K562 treated with DMSO at 1 percent for 4 hours (cell line): ENCODE results near the gene CTSS. TPM values are rescaled to one million over a fixed set of nuclear protein-coding genes. Genes with fewer than 3 reads are reported as not detected.

Experiments
- total RNA-seq: library from RNA; unstranded; fragments of 300-600 nt; gene quantifications from 2 replicates; pipeline ENCODE4 v1.2.3, GENCODE V29; 2022; ENCODE audit not compliant: insufficient read depth

The CTSS gene
- total RNA-seq: 16.7 and 27.0 TPM in 2 replicates

DNA sequence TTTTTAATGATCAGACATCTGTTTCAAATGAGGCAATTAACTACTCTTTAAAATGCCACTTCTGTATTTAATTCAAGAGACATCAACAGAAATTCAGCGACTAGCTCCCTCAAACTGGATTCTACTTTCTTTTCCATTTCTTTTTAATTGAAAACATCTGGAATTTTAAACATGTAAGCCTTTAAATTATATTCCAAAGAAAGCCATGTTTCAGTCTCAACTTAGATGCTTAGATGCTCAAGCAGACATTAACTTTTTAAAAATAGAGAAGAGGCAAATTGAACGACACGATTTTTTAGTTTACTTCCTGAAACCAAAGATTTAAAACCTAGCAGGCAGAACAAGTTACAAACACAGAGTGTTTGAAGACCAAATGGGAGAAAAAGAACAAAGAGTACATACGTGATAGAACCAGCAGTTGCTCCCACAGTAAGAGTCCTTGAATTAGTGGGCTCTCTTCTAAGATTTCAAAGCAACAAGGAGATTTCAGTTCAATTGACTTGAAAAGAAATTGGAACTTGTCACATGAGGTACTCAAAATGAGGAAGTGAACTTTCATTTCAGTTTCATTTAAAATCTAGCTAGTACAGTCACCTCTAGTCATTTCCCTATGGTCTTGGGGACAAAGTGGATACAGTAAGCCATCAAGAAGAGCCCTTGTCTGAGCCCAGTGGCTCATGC, at the start of gene CTSS:
TSS of gene CTSS (minus strand) at position 483 of the 681 bp plus-strand sequence. CDS start 1,015 bp downstream, outside the sequence.

DNA sequence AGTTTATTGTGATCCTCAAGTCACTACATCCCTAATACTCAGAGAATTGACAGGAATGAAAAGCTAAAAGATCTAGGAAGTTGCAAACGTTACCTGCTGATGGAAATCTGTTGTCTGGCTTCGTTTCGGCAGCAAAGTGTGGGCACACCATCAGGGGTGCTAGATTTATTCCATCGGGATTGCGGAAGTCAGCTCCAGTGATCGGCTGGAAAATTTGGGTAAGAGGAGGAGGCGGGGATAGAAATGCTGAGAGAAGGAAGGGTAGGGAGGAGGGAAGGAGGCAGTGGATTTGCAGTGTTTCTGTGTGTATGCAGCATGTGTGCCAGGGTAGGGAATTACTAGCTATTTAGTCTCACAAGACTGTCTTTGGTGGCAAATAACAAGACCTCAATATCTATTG, 42.5 kb upstream of the CTSS start, which contains the start of gene CTSK:
TSS of gene CTSK (minus strand) at position 140 of the 400 bp plus-strand sequence. CDS start 1,455 bp downstream, outside the sequence.

DNA sequence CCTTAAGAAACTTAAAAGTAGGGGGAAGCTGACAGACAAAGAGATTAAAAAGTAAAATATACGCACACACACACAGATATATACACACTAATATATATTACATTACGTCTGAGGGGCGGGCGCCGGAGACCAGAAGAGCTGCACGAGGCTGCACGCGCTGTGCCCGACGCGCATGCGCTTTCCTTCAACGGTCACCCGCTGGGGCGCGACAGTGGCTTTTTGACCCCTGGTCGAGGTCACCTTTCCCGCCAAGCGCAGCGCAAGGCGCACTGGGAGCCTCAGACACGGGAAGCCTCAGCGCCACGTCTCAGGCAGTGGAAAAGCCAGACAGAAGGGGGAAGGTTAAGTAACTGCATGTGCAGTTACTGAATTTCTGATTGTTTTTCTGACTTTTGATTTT, 44.9 kb downstream of the CTSS start, which contains the start of gene HORMAD1:
TSS of gene HORMAD1 (minus strand) at position 193 of the 400 bp plus-strand sequence. CDS start 1,390 bp downstream, outside the sequence.

DNA sequence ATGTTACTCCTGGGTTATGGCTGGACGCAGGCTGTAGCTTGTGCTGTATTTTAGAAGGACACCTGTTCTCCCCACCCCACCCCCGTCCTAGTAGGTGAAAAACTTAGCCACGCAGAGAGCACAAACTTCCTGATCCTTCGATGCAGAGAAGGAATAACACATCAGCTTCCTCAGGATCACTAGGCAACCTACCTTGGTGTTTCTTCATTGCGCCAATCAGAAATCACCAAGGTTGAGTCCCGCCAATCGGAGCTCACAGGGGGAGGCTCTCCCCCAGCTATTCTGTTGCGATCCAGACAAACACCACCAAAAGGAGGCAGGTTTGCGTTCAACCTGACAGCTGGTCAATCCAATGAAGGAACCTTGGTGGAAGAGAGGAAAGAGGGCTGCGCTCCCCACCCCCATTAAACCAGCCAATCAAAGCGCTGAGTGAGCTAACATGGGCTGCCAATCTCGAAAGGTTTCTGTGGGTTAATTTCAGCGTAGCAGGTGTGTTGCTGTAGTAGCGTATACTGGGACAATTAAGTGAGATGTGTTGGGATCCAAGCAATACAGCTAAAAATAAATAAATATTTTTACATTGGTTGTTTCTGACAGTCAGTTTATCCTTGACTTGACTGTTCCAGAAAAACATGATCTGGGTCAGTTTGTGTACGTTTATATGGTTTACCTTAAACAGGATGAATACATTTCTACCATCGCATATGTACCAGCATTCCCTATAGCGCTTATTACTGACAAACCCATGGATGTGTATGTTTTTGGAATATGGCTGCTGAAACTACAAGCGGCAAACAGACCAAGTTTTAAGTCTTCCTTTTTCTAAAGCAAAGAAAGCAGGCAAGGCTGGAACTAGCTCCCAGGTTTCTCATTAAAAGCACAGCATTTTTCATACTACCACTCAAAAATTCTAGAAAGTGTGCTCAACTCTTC, 68.3 kb downstream of the CTSS start, which contains the start of gene GOLPH3L:
TSS of gene GOLPH3L (minus strand) at position 160 of the 933 bp plus-strand sequence. CDS start 2,316 bp downstream, outside the sequence.

Other genes starting within 250 kb of the CTSS start
- gene ADAMTSL4, start 216.4 kb downstream of the CTSS start, total RNA-seq: 93.6 and 103 TPM in 2 replicates
- gene MCL1, start 186.2 kb downstream of the CTSS start, total RNA-seq: 73.3 and 79.0 TPM in 2 replicates
- 111 and 130 TPM in 2 replicates for gene ENSA, start 136.2 kb downstream of the CTSS start, total RNA-seq
- 14.2 and 19.6 TPM in 2 replicates for gene GOLPH3L, start 68.6 kb downstream of the CTSS start, total RNA-seq
- gene HORMAD1, start 44.9 kb downstream of the CTSS start, total RNA-seq: not detected in 2 replicates
- gene CTSK, start 42.5 kb upstream of the CTSS start, total RNA-seq: 8.9 and 10.8 TPM in 2 replicates
- gene ARNT, start 110.8 kb upstream of the CTSS start, total RNA-seq: 15.9 and 17.5 TPM in 2 replicates
- gene CTXND2, start 121.4 kb upstream of the CTSS start, total RNA-seq: not detected in 2 replicates
- 12.7 and 16.5 TPM in 2 replicates for gene SETDB1, start 160.6 kb upstream of the CTSS start, total RNA-seq
- gene CERS2, start 209.1 kb upstream of the CTSS start, total RNA-seq: 178 and 212 TPM in 2 replicates
- 1.9 and 2.9 TPM in 2 replicates for gene ANXA9, start 216.5 kb upstream of the CTSS start, total RNA-seq
- 8.5 and 11.2 TPM in 2 replicates for gene MINDY1, start 241.1 kb upstream of the CTSS start, total RNA-seq
- 9.7 and 13.9 TPM in 2 replicates for gene PRUNE1, start 242.7 kb upstream of the CTSS start, total RNA-seq